Loucy (cell line): Measurements from ENCODE around the gene XKR7.

Source experiments
- CTCF ChIP-seq: fragments of 200-600 bp; sonication (generic); conservative IDR thresholded peaks from 2 replicates; pipeline ENCODE4 v1.5.1; 2014; ENCODE audit warnings: mild to moderate bottlenecking, antibody characterized with exemption, low read length
- EZH2phosphoT487 ChIP-seq: fragments of 200-600 bp; IDR thresholded peaks from 2 replicates; pipeline ENCODE4 v1.6.1; 2018; ENCODE audit warnings: antibody characterized with exemption, mild to moderate bottlenecking, moderate library complexity, borderline replicate concordance

DNA sequence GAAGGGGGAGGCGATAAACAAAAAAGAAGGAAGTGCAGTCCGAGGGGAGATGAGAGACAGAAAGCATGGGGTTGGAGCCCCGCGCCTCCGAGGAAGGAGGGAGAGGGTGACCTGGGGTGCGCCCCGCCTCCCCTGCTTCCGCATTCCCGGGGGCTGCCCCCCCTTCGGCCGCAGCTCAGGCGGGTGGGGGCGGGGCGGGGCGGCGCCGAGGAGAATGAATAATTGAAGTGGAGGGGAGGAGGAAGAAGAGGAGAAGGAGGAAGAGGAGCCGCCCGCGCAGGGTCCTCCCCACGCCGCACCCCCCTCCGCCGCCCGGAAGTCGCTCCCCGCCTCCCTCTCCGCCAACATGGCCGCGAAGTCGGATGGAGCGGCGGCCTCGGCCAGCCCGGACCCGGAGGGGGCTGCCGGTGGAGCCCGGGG lies at the start of gene XKR7:
- TF ChIP-seq CTCF (no peak), EZH2phosphoT487 (no peak)
